K562 (cell line): ENCODE results near the gene OR2V2. TPM values are rescaled to one million over a fixed set of nuclear protein-coding genes. Genes with fewer than 3 reads are reported as not detected.
A peak's percentile ranks its signal among the peaks of the same experiment; 100 is the strongest.

Experiments used
- ASH1L ChIP-seq: fragments of 450-650 bp; IDR thresholded peaks from 2 replicates; pipeline ENCODE4 v1.6.1; 2018; ENCODE audit warnings: borderline replicate concordance, mild to moderate bottlenecking, low read depth; ENCODE audit not compliant: partially characterized antibody
- CAMTA2 ChIP-seq: fragments of 250-450 bp; sonication (Bioruptor Pico); conservative IDR thresholded peaks from 2 replicates; pipeline ENCODE4 v1.5.1; 2022
- DPF2 ChIP-seq: fragments of 450-650 bp; IDR thresholded peaks from 2 replicates; pipeline ENCODE4 v1.6.1; 2016
- GATAD2B ChIP-seq: fragments of 450-650 bp; IDR thresholded peaks from 2 replicates; pipeline ENCODE4 v1.6.1; 2017; ENCODE audit warnings: mild to moderate bottlenecking, borderline replicate concordance
- GTF2A2 ChIP-seq: IDR thresholded peaks from 2 replicates; pipeline ENCODE4 v1.6.1; 2016; ENCODE audit warnings: mild to moderate bottlenecking, missing genetic modification characterization, missing compliant biosample characterization
- HLTF ChIP-seq: fragments of 450-650 bp; IDR thresholded peaks from 2 replicates; pipeline ENCODE4 v1.6.1; 2016
- HOXB6 ChIP-seq: fragments of 250-450 bp; sonication (Bioruptor Pico); IDR thresholded peaks from 2 replicates; pipeline ENCODE4 v1.5.1; 2022; ENCODE audit warnings: mild to moderate bottlenecking, borderline replicate concordance
- IRF2 ChIP-seq: sonication (generic); formaldehyde crosslinking; IDR thresholded peaks from 2 replicates; pipeline ENCODE4 v1.8.1; 2022; ENCODE audit warnings: mild to moderate bottlenecking, missing genetic modification reagents
- MAFG ChIP-seq: fragments of 450-650 bp; conservative IDR thresholded peaks from 2 replicates; pipeline ENCODE4 v1.6.1; 2016; ENCODE audit warnings: missing genetic modification characterization, missing compliant biosample characterization
- MBD2 ChIP-seq: sonication (generic); IDR thresholded peaks from 2 replicates; pipeline ENCODE4 v1.6.1; 2016; ENCODE audit warnings: low read depth, borderline replicate concordance
- MCM7 ChIP-seq, 2 experiments: fragments of 450-650 bp; IDR thresholded peaks; 2 replicates each; pipeline ENCODE4 v1.6.1; 2016 to 2018
- NFATC3 ChIP-seq: fragments of 450-650 bp; IDR thresholded peaks from 2 replicates; pipeline ENCODE4 v1.6.1; 2017; ENCODE audit warnings: mild to moderate bottlenecking
- NFXL1 ChIP-seq: fragments of 450-650 bp; formaldehyde crosslinking; IDR thresholded peaks from 2 replicates; pipeline ENCODE4 v1.4.0; 2021; ENCODE audit warnings: mild to moderate bottlenecking
- NONO ChIP-seq, 2 experiments: fragments of 200-400 bp in 1 of 2; fragments of 450-650 bp in 1 of 2; formaldehyde crosslinking in 1 of 2; IDR thresholded peaks; 2 replicates each; pipeline ENCODE4 v1.6.1; 2017; ENCODE audit warnings: low read depth in 2 of 2, mild to moderate bottlenecking in 2 of 2, moderate library complexity in 2 of 2, low read length in 1 of 2
- POLR2G ChIP-seq: fragments of 200-400 bp; formaldehyde crosslinking; IDR thresholded peaks from 2 replicates; pipeline ENCODE4 v1.6.1; 2017; ENCODE audit warnings: low read depth, mild to moderate bottlenecking, antibody characterized with exemption, low read length, moderate library complexity
- PTRF ChIP-seq: fragments of 450-650 bp; IDR thresholded peaks from 2 replicates; pipeline ENCODE4 v1.6.1; 2016; ENCODE audit warnings: mild to moderate bottlenecking, missing genetic modification characterization, missing compliant biosample characterization
- SLC30A9 ChIP-seq: fragments of 250-450 bp; sonication (Bioruptor Pico); IDR thresholded peaks from 2 replicates; pipeline ENCODE4 v1.8.0; 2022; ENCODE audit warnings: mild to moderate bottlenecking, moderate library complexity
- SMAD2 ChIP-seq: fragments of 150-350 bp; IDR thresholded peaks from 2 replicates; pipeline ENCODE4 v1.6.1; 2014; ENCODE audit warnings: low read depth, mild to moderate bottlenecking, low read length
- TAL1 ChIP-seq: fragments of 450-650 bp; IDR thresholded peaks from 2 replicates; pipeline ENCODE4 v1.6.1; 2016; ENCODE audit warnings: mild to moderate bottlenecking
- WHSC1 ChIP-seq: IDR thresholded peaks from one replicate; pipeline ENCODE4 v1.6.1; 2012; ENCODE audit warnings: low read length, control low read depth, inconsistent platforms
- ZFP1 ChIP-seq: fragments of 450-650 bp; formaldehyde crosslinking; IDR thresholded peaks from 2 replicates; pipeline ENCODE4 v1.4.0; 2020; ENCODE audit warnings: mild to moderate bottlenecking, mixed read lengths
- ZNF224 ChIP-seq: sonication (generic); formaldehyde crosslinking; IDR thresholded peaks from 2 replicates; pipeline ENCODE4 v1.8.0; 2022; ENCODE audit warnings: mild to moderate bottlenecking, missing genetic modification reagents
- ZNF384 ChIP-seq: IDR thresholded peaks from 2 replicates; pipeline ENCODE4 v1.6.1; 2012; ENCODE audit warnings: low read depth, low read length, improper control_type of control experiment
- polyA plus RNA-seq, 8 experiments: library from polyadenylated mRNA; depleted of rRNA in 4 of 8; stranded (reverse) in 5 of 8; unstranded in 3 of 8; fragments of >200 nt; fragmentation: Nextera tagmentation in 2 of 8; fragmentation: Illumina TruSeq in 1 of 8; extraction: Ambion mirVana in 2 of 8; extraction: Trizol in 1 of 8; gene quantifications; 2 replicates each; pipeline versions ENCODE4 v1.2.1 to v1.2.3, GENCODE V29; 2011 to 2014; ENCODE audit warnings: inconsistent platforms in 1 of 8, missing spikeins in 1 of 8
- total RNA-seq, 7 experiments: library from RNA; depleted of rRNA in 6 of 7; stranded (reverse); fragments of >200 nt in 6 of 7; fragmentation: Illumina TruSeq in 2 of 7; extraction: Trizol in 2 of 7; gene quantifications; 2 replicates each; pipeline versions ENCODE4 v1.2.1 to v1.2.3, GENCODE V29; 2011 to 2021; ENCODE audit warnings: low replicate concordance in 1 of 7
- TF ChIP-seq, protein P1 (sequence below), 2 experiments: fragments of 150-350 bp in 1 of 2; IDR thresholded peaks; 2 replicates each; pipeline ENCODE4 v1.6.1; 2012 to 2016; ENCODE audit warnings: low read depth in 2 of 2, low read length in 2 of 2, mild to moderate bottlenecking in 1 of 2, moderate library complexity in 1 of 2
- TF ChIP-seq, protein P2 (sequence below): IDR thresholded peaks from 2 replicates; pipeline ENCODE4 v1.6.1; 2011; ENCODE audit not compliant: insufficient read length; ENCODE audit errors: extremely low read depth
- TF ChIP-seq, protein P3 (sequence below): IDR thresholded peaks from 2 replicates; pipeline ENCODE4 v1.6.1; 2012; ENCODE audit warnings: low read depth, low read length, improper control_type of control experiment, borderline replicate concordance

The OR2V2 gene
- total and polyA plus RNA-seq, 9 of the 15 experiments (the other 6 are each of a cell fraction or from before 2014, with no cell fraction given) = 0.01 TPM; not detected in 8

DNA sequence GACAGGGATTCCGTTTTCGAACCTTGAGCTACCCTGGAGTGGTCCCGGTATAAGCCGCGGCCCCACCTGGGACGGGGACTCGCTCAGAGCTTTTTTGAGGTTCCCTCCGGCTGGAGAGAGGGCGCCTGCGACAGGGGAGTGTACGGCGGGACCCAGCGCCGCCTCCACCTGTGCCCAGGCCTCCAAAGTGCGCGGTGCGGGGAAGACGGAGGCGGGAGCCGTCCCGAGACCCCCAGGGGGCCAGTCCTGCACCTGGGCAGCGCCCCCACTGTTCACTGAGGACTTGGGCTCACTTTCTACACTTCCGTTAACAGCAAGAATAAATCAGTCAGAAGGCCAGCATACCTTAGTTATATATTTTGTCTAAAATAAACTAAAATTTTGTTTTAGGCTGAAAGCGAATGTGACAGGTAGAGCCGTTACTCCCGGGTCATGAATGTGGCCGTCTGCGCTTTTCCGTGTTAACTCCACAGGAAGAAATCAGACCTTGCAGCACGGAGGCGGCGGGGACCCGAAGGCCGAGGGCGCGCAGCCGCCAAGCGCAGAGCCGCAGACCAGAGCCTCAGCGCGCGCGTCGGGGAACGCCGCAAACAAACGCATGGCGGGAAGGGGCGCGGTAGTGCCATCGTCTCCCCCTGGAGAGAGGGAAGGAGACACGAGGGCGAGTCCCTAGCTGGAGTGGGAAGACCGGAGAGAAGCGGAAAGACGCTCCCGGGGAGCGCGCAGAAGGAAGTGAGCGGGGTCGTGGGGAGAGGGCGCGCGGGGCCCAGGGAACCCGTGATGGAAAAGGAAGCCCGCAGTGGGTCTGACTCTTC, 43.5 kb downstream of the OR2V2 start (continued):
- TF ChIP-seq, protein P1, sequence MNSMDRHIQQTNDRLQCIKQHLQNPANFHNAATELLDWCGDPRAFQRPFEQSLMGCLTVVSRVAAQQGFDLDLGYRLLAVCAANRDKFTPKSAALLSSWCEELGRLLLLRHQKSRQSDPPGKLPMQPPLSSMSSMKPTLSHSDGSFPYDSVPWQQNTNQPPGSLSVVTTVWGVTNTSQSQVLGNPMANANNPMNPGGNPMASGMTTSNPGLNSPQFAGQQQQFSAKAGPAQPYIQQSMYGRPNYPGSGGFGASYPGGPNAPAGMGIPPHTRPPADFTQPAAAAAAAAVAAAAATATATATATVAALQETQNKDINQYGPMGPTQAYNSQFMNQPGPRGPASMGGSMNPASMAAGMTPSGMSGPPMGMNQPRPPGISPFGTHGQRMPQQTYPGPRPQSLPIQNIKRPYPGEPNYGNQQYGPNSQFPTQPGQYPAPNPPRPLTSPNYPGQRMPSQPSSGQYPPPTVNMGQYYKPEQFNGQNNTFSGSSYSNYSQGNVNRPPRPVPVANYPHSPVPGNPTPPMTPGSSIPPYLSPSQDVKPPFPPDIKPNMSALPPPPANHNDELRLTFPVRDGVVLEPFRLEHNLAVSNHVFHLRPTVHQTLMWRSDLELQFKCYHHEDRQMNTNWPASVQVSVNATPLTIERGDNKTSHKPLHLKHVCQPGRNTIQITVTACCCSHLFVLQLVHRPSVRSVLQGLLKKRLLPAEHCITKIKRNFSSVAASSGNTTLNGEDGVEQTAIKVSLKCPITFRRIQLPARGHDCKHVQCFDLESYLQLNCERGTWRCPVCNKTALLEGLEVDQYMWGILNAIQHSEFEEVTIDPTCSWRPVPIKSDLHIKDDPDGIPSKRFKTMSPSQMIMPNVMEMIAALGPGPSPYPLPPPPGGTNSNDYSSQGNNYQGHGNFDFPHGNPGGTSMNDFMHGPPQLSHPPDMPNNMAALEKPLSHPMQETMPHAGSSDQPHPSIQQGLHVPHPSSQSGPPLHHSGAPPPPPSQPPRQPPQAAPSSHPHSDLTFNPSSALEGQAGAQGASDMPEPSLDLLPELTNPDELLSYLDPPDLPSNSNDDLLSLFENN (IDR thresholded peaks at IDR 0.05; ENCODE audit: low read depth in 2 of 2, low read length in 2 of 2) = no peak
- TF ChIP-seq MCM7 (IDR thresholded peaks at IDR 0.05) (no peak), ZFP1 (no peak), ASH1L (no peak), CAMTA2 (no peak), HOXB6 (no peak), IRF2 (CRISPR knock-in tag) (no peak), ZNF224 (no peak), SLC30A9 (CRISPR knock-in tag) (no peak), WHSC1 (no peak), GATAD2B (no peak), NFATC3 (no peak), PTRF (tag) (no peak), NONO (IDR thresholded peaks at IDR 0.05; ENCODE audit: low read depth in 2 of 2, low read length in 1 of 2) (no peak), SMAD2 (no peak), GTF2A2 (tag) (no peak), NFXL1 (CRISPR knock-in tag) (no peak), TAL1 (no peak), MAFG (tag) (no peak), POLR2G (peak; percentile 59), HLTF (no peak), ZNF384 (no peak), MBD2 (no peak), DPF2 (peak; percentile 43; the same call in 1 of the 2 replicates)
- TF ChIP-seq, protein P2, sequence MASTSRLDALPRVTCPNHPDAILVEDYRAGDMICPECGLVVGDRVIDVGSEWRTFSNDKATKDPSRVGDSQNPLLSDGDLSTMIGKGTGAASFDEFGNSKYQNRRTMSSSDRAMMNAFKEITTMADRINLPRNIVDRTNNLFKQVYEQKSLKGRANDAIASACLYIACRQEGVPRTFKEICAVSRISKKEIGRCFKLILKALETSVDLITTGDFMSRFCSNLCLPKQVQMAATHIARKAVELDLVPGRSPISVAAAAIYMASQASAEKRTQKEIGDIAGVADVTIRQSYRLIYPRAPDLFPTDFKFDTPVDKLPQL = no peak
- TF ChIP-seq, protein P3, sequence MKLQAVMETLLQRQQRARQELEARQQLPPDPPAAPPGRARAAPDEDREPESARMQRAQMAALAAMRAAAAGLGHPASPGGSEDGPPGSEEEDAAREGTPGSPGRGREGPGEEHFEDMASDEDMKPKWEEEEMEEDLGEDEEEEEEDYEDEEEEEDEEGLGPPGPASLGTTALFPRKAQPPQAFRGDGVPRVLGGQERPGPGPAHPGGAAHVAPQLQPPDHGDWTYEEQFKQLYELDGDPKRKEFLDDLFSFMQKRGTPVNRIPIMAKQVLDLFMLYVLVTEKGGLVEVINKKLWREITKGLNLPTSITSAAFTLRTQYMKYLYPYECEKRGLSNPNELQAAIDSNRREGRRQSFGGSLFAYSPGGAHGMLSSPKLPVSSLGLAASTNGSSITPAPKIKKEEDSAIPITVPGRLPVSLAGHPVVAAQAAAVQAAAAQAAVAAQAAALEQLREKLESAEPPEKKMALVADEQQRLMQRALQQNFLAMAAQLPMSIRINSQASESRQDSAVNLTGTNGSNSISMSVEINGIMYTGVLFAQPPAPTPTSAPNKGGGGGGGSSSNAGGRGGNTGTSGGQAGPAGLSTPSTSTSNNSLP = no peak
